ENCODE data around the gene ZDHHC11B.
"Not testable (repeated sequence)": the region's sequence is repeated elsewhere in the genome, so short reads cannot be mapped to it uniquely, and the experiment has no call there.

Gene ZDHHC11B

DNA sequence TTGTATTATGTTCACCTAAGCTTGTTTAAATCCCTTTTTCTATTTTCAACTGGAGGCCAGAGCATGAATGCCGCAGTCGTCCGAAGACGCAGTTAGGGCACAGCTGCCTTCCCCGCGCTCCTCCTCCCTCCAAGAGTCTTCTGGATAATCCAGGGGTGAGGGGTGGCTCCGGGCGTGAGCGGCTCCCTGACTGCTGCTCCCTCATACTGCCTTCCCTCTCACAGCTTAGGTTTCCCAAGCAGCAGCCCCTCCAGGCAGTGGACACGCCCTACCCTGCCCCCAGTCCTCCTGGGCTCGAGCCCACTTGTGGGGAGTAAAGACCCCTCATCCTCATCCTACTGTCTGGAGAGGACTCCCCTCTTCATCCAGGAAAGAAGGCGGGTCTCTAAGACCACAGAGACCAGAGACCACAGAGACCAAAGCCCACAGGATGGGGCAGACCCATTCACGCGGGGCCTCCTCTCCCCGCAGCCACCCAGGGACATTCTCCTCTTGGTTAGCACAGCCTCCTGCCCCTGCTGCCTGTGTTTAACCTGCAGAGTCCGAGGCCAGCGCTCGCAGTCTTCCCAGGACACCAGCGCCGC, 31.9 kb downstream of the ZDHHC11B start:
- not testable (repeated sequence) for DNase-seq (ENCODE audit: low spot score)

DNA sequence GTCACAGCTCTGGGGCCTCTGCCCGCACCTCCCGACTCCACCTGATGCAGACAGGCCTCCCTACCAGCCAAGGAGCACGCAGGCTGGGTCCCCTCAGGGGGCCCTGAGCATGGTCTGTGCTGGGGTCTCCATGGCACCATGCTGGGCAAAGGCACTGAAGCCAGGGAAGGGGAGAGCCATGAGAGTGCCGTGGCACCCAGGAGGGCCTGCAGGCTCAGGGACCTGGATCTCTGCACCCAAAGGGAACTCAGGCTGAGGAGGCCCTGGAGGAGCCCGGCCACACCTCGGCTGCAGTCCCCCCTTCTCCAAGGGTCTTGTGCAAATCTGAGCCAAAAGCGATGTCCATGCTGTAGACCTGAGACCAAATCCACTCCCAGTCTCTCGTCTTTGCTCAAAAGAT, 32.5 kb downstream of the ZDHHC11B start:
- not testable (repeated sequence) for DNase-seq (ENCODE audit: low spot score)

DNA sequence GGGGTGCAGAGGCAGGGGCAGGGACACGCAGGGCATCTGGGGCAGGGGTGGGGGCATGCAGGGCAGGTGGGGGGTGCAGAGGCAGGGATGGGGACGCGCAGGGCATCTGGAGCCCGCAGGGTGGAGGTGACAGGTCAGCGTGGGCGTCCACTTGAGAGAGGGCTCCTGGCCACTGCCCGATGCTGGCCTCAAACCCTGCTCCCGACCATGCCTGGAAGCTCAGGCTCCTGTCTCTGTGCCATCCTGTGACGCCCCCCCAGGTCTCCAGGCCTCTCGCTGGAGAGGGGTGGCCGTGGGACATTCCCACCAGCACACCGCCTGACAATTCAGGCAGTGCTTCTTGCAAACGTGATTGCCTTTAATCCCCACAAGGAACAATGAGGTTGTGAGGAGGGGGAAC, 33.0 kb downstream of the ZDHHC11B start:
- DNase-seq (ENCODE audit: low spot score): no peak

DNA sequence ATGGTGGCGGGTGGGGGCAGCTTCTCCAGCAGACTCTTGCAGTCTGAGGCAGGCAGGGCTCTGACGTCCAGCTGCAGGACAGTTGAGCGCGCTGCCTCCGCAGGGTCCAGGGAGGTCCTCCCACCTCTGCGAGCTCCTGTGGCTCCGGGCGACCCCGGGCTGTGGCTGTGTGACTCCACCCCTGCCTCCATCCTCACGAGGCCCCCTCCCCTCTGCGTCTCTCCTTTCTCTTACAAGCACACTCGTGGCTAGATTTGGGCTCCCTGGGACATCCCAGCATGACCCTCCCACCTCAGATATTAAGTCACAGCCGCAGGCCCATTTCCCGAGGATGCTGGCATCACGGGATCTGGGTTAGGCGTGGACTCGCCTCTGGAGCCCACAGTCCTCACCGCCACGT, 34.3 kb downstream of the ZDHHC11B start:
- DNase-seq (ENCODE audit: low spot score): not testable (repeated sequence)

DNA sequence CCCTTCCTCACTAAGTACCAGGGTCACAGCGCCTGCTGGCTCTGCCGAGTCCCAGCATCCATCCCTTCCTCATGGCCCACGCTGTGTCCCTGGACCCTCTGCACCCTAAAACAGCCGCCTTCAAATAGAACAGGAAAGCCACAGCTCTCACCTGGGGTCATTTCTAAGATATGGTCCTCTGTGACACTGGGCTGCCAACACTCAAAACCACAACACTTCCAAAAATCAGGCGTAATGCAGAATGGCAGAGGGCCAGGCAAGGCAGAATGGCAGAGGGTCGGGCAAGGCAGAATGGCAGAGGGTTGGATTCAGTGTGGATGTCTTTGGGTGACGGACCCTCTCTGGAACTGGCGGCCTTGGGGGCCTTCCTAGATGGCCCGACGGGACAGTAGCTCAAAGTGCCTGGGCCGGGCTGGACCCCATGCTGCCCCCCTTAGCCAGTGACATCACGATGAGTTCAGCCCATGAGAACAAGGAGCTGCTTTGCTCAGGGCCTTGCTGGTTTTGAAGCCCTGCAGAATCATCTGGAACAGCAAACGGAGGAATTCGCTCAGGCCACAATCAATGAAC, 35.3 kb downstream of the ZDHHC11B start:
- DNase-seq (ENCODE audit: low spot score): no peak

DNA sequence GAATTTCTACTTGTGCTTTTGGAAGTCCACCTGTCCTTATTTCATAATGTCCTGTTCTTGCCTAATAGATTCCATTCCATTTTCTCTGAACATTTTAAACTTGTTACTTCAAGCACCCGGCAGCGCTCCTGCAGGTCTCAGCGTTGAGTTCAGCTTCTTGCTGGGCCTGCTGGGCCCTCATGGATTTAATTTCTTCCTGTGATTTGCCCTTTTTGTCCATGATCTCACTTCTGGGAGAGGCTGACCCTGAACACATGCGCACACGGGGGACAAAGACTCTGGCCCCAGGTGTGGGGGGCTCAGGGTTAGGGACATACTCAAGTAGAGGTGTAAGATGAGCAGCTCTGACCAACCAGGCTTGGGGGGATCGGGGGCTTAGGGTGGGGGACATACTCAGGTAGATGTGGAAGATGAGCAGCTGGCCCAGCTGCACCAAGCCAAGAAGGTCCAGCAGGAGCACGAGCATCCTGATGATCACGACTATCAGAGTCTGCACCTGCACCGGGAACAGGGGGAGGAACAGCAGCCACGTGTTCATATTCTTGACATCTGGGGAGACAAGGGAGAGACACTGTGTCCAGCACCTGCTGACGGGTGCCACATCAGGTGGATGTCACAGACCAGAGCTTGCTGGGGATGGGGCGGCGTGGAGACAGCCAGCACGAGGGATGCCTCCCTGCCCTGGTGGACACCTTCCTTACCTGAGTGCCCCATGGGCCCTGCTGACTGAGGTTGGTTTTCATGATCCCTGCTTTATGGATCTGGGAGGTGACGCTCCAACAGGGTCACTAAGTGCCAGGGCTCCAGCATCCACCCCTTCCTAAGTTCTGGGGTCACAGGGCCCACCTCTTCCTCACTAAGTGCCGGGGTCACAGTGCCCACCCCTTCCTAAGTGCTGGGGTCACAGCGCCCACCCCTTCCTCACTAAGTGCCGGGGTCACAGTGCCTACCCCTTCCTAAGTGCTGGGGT, 36.2 kb downstream of the ZDHHC11B start:
- DNase-seq (ENCODE audit: low spot score): not testable (repeated sequence)

DNA sequence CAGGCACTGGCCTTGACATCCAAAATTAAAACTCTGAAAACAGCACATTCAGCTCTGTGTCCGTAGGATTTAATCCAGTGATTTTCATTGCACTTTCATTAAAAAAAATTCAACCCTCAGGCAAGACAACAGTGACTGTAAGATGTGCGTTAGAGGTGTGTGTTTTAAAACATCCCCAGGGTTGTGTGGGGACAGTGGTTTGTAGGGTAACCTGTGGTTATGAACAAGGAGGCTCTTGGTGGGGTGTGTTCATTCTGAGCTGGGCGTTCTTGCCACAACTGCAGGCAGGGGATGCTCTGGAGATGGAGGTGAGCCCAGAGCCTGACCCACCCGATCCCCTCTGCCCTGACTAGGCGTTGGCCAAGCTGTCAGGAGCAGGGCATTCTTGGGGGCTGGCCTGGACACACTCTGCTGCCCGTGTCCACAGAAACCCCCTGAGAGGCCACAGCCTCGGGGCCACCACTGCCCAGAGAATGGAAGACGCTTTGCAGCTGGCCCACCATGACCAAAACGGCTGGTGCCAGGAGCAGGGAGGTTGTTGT, 37.2 kb downstream of the ZDHHC11B start:
- not testable (repeated sequence) for DNase-seq (ENCODE audit: low spot score)

DNA sequence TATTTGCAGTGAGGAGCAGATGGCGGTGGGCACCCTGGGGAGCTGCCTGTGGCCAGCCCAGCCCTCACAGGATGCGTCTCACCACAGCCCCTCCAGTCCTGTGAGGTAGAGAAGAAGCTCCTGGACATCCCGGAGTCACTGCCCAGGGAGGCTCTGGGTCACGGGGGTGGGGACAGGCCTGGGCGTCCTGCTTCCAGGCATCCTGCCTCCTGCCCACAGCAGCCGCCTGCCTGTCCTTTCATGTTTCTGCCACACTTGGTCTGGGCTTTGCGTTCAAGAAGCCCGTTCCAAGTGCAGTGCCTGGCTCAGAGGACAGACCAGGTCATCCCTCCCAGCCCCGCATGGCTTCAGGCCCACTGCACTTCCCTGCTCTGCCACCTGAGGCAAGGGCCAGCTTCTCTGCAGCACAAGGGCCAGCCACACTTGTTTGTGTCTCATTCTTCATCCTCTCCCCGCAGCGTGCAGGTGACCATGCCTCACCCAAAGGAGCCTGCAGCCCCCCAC, 38.2 kb downstream of the ZDHHC11B start:
- DNase-seq (ENCODE audit: low spot score): no peak

DNA sequence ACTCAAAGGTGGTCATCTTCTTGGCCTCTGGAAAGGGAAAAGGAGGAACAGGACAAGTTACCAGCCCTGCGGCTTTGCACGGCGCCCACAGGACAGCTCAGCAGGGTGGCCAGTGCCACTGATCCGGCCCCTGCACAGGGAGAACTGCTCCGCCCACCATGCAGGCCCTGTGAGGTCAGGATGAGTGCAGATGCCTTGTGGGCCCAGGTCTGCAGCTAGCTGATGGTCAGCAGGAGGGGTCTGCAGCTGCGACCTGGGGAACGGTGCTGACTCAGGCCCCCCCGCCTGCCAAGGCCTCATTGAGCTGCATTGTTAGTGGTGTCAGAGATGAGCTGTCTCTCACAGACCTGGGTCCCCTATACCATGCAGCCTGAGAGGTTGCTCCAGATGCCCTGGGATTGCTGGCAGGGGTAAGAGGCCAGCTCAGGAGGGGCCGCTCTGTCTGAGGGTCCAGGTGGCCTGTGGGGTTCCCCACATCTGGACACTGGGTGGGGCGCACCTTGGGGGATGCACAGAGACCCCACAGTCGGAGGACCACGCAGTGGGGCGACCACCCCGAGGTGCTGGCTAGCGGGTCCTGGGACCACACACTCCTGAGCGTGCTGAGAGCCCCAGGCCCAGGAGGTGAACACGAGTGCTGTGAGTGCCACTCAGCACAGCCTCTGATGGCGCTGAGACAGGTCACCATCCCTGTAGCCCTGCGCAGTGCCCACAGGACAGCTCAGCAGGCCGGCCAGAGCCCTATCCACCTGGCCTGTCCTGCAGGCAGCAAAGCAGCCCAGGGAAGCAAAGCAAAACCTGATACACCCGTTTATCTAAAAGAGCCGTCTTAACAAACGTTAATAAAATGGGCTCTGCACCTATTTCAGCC, 39.0 kb downstream of the ZDHHC11B start:
- not testable (repeated sequence) for DNase-seq (ENCODE audit: low spot score)

DNA sequence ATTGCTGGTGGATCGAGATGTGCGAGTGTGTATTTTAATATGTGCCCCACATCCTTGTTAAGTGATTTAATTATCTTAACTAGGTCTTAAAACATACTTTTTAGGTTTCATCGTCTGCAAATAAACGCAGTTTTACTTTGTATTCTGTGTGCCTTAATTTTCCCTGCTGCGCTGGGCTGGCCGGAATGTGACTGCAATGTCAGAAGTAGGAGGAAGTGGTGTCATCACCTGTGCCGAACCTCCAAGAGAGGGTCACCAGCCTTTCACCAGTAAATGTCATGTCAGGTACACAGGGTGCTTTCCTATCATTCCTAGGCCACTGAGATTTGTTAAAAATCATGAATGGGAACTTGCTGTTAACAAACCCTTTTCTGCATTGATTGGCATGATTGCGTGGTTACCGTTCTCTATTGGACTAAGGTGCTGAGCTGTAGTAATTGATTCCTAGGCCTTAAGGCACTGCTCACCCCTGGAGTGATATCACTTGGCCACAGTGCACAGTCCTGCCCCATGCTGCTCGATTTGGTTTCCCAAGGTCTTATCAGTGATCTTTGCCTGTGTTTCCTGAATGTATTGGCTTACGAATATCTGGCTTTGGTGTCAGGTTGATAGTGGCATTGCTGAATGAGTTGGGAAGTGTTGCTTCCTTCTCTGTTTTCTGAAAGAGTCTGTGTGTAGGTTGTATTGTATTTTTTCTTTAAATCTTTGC, 40.7 kb downstream of the ZDHHC11B start:
- DNase-seq (ENCODE audit: low spot score): not testable (repeated sequence)

DNA sequence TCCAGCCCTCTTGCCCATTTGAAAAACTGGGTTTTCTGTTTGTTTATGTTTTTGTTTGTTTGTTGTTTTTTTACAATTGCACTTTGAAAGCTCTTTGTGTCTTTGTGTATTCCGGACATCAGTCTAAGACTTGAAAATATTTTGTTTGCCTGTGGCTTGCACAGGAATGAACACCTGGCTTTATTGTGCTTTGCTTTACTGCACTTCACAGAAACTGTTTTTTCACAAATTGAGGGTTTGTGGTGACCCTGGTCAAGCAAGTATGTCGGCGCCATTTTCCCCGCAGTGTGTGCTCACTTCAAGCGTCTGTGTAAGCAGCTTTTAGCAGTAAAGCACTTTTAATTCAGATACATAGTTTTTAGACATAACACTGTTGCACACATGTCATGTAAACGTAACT, 42.3 kb downstream of the ZDHHC11B start:
- DNase-seq (ENCODE audit: low spot score): not testable (repeated sequence)

DNA sequence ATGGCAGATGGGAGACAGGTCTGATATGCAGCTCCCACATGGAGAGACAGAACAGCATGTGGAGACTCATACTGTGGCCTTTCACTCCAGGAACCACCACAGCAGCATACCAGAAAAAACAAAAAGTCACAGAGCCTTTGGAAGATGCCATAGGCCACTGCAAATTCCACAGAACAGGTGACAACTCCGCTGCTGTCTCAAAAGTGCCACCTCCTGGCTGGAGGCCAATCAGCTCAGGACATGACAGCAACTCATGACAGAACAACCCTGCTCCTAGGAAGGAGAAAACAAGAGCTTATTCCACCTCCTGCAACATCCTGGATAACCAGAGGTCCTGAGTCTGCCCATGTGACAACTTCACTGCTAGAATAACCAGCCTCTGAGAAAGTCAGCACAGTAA, 50.4 kb downstream of the ZDHHC11B start:
- not testable (repeated sequence) for DNase-seq (ENCODE audit: low spot score)

DNA sequence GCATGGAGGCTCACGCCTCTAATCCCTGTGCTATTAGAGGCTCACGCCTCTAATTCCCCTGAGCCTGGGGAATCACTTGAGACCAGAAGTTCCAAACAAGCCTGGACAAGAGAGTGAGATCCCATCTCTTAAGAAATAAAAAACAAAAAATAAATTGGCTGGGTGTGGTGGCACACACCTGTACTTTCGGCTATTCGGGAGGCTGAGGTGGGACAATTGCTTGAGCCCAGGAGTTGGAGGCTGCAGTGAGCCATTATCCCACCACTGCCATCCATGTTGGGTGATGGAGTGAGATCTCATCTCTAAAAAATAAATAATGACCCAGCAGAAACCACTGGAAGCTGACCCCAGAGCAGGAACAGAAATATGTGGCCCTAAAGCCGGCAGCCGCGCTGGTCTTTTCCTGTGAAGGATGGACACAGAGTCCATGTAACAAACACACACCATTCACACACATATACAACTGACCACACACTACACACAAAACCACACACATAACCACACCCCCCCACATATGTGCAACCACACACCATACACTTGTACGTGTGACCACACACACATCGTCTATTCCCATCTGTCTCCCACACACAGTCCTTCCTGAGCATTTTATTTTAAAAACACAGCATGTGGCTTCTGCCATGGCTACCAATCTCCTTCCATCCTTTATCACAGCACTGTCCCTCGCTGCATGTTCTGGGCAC, 51.6 kb downstream of the ZDHHC11B start:
- DNase-seq (ENCODE audit: low spot score): not testable (repeated sequence)

DNA sequence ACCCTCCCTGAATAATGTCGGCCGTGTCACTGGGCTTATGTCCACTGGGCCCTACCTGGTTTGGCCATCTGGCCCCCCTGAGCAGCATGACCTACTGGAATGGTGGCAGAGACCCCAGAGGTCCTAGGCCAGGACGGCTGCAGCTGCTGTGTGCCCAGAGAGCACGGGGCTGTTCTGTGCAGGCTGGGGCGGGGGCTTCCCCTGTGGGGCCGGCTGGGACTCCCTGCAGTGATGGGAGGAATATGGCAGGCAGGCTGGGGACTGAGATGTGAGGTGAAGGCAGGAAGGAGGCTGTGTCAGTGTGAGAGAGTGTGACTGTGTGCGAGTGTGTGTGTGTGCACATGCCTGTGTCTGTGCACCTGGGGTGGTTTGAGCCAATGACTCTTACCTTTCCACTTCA, 55.3 kb downstream of the ZDHHC11B start:
- DNase-seq (ENCODE audit: low spot score): not testable (repeated sequence)

DNA sequence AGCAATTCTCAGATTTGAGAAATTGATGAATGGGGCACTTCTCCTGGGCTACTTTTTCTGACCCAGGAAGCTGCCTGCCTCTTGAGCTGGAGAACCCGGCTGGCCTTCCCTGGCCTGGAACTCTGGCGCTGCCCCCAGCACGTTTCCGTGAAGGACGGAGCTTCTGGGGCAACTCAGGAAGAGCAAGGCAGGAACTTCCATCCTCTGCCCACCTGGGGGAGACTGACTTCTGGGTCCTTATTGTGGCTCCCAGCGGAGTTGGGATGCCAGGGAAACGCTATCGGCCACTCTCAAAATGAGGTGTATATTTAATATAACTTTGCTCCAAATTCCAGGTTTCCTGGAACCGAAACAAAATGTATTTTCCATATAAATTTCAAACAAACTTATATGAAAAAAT, 57.4 kb downstream of the ZDHHC11B start:
- DNase-seq (ENCODE audit: low spot score): peak; percentile 30

DNA sequence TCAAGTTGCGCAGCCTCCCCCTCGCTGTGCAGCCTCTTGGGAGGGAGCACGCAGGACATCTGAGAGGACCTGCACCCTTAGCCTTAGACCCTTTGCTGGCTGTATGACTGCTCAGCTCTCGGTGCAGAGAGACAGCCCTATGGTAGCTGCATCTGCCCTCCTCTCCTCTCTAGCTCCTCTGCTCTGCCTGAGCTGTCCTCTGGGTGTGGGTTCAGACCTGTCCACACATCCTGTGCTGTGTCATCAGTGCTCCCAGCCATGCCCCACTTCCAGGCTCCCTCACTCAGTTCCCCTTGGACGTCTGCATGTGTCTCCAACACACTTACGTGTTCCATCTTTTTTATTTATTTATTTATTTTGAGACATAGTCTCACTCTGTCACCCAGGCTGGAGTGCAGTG, 60.7 kb downstream of the ZDHHC11B start:
- DNase-seq (ENCODE audit: low spot score): not testable (repeated sequence)

DNA sequence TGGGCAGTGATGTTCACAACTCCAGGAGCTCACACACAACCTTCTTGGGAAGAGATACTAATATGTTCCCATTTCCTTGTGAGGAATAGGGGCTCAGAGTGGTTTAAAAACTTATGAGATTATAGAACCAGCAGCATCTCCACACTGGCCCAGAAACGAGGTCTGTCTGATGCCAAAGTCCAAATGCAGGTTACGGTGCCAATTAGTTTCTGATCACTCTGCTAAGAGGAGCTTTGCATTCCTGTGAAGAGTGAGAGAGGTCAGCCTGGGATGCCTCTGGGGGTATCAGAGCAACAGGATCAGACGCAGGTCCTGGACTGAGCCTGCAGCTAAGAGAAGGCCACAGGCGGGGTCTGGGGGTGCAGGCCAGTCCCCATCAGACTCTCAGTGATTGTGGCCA, 61.2 kb downstream of the ZDHHC11B start:
- DNase-seq (ENCODE audit: low spot score): not testable (repeated sequence)

DNA sequence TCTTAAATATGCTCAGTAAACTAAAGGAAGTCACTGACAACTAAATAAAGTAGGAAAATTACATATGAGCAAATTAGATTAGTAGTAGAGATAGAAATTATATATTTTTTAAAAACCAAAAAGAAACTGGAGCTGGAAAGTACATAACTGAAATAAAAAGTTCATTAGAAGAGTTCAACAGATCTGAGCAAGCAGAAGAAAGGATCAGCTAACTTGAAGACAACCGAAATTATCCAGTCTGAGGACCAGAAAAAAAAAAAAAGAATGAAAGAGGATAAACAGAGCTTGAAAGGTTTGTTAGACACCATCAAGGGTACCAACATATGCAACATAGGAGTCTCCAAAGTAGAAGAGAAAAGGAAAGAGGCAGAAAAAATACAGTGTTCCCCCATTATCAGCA, 65.2 kb downstream of the ZDHHC11B start:
- not testable (repeated sequence) for DNase-seq (ENCODE audit: low spot score)

DNA sequence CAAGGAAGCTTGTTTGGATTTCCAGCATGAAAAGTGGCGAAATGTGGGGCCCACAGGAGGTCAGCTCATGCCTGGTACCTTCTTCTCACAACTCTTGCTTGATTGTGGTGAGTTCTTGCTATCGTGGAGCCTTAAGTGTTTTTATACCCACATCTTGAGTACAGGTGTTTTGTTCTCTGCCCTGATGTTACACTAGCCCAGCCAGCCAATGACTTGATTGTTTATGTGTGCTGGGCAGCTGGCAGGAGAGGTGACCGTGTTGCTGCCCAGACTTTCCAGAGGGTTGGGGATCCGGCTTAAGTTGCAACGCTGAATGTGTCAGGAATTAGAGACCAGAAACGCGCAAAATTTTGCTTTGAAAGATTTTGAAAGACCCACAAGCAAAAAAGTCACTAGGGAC, 67.4 kb downstream of the ZDHHC11B start:
- no peak for DNase-seq (ENCODE audit: low spot score)

DNA sequence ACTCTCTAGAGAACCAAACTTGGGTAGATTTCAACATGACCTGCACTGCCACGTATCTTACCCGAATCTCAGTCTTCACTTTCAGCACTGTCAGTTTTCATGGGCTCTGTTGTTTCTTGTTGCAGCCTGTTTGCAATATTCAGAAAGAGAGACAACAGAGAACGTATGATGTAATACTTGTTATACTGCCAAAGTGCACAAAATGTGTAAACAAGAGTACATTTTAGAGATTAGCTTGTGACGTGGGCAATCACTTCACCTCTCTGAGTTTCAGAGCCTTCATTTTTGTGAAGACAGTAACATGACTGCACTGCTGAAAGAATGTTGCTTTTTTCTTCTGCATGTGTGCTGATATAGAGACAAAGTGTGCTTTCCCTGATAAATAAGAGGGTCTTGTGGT, 67.8 kb downstream of the ZDHHC11B start:
- DNase-seq (ENCODE audit: low spot score): not testable (repeated sequence)

All from kidney tubule cell (primary cell).